HL-60 (cell line): ENCODE results near the gene CYP27B1.

Experiments
- GABPA ChIP-seq: IDR thresholded peaks from 2 replicates; pipeline ENCODE4 v1.6.1; 2012; ENCODE audit warnings: low read depth
- POLR2AphosphoS5 ChIP-seq: IDR thresholded peaks from 2 replicates; pipeline ENCODE4 v1.6.1; 2012; ENCODE audit warnings: low read depth
- REST ChIP-seq: IDR thresholded peaks from 2 replicates; pipeline ENCODE4 v1.6.1; 2012; ENCODE audit warnings: low read depth; ENCODE audit not compliant: insufficient replicate concordance
- SPI1 ChIP-seq: IDR thresholded peaks from 2 replicates; pipeline ENCODE4 v1.6.1; 2012; ENCODE audit warnings: low read depth, mild to moderate bottlenecking, borderline replicate concordance
- TF ChIP-seq, protein P1 (sequence below): IDR thresholded peaks from one replicate; pipeline ENCODE4 v1.5.1; 2011; ENCODE audit warnings: low read length, control low read depth, inconsistent platforms; ENCODE audit not compliant: insufficient read depth

DNA sequence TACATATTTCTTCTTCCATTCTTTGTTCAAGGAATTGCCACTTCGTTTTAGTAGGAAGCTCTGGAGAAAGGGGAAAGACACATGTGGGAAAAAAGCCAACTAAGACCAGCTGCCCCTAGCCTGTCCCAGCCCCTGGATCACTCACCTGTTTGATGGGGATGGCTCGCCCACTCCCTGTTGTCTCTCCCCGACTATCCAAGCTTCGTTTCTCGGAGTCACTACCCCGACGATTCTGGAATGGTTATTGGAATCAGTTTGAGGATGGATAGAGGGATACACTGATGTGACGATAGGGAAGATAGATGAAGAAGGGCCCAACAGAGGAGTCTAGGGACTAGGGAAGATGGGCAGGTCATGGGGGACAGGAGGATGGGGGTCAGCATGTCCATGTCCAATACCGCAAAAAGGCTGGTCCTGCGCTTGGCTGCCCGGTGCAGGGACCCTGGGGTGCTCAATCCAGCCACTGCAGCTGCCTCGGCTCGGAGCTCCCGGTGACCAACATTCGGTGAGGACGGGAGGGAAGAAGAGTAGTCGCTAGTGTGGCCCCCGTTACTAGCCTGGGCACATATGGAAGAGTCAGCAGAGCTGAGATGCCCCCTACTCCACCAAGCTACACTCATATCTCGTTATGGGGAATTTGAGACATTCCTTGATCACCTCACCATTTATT, 35.3 kb downstream of the CYP27B1 start:
- TF ChIP-seq POLR2AphosphoS5 (no peak), REST (no peak), GABPA (no peak), SPI1 (no peak)
- TF ChIP-seq, protein P1, sequence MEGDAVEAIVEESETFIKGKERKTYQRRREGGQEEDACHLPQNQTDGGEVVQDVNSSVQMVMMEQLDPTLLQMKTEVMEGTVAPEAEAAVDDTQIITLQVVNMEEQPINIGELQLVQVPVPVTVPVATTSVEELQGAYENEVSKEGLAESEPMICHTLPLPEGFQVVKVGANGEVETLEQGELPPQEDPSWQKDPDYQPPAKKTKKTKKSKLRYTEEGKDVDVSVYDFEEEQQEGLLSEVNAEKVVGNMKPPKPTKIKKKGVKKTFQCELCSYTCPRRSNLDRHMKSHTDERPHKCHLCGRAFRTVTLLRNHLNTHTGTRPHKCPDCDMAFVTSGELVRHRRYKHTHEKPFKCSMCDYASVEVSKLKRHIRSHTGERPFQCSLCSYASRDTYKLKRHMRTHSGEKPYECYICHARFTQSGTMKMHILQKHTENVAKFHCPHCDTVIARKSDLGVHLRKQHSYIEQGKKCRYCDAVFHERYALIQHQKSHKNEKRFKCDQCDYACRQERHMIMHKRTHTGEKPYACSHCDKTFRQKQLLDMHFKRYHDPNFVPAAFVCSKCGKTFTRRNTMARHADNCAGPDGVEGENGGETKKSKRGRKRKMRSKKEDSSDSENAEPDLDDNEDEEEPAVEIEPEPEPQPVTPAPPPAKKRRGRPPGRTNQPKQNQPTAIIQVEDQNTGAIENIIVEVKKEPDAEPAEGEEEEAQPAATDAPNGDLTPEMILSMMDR: no peak
